GM18867 (cell line): ENCODE results near the gene TIGD1.

Experiments
- ATAC-seq: cut with Tn5 transposase; IDR thresholded peaks from one replicate; pipeline ENCODE4 v1.9.1; 2021; ENCODE audit warnings: mild to moderate bottlenecking, moderate library complexity; ENCODE audit not compliant: unreplicated experiment

TIGD1 gene

DNA sequence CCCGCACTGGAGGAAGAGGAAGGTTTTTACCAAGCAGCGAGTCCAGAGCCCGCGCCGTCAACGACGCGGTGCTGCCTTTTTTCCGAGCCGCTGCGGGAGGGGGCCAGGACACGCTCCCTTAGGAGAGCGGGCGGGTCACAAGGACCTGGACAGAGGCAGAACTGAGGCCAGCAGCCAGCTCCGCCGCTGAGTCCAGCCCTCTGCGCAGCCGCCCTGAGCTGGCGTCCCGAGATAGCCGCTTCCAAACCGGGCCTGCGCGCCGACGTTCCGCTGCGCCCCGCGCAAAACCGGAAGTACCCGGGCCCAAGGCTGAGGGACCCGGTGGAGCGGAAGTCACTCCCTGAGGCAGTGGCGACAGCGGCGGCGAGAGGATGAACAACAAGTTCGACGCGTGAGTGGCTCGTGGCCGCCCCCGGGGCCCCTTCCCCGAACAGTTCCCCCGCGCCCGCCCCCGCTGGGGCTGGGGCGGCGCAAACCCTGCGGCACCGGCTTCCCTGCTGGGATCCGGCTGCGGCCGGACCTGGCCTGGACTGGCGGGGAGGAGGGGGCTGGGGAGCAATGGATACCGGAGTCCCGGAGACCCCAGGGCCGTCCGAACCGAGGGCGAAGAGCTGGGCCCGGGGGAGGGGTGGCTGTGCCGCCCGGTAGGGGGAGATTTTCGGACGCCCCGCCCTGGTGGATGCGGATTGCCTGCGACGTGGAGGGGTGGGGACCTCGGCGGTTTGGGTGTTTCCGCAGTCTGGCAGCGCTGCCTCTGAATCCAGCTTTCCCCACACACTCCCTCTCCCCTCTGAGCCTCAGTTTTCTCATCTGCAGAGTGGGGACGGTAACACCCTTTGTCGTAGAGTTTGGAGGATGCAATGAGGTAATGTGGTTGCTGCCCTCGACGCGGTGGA is at the start of gene TIGD1, which contains the start of gene EIF4E2:
Gene TIGD1, minus strand, starts transcription at position 204 of the 896 bp plus-strand sequence. CDS start 675 bp downstream, outside the sequence.
Gene EIF4E2, plus strand, starts transcription at position 336 of the 896 bp plus-strand sequence. Its CDS starts 36 bp downstream, at position 372.
- ATAC-seq = peak; percentile 94

DNA sequence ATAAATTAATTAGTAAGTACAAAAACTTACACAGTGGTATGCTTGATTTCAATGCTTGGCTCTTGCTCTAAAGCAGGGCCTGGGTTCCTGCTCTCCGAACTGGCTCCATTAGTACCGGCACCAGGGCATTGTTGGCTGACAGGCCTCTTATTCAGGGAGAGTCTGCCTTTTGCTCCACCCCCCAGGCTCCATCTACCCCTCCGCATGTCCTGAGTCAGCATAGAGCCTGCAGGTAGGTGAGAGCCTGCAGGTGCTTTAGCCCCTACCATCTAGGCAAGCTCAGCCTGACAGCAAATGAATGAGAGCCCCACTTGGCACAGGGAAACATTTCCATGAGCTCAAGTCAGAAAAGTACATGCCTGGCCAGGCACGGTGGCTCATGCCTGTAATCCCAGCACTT is 47.9 kb upstream of the TIGD1 start:
- no peak for ATAC-seq

DNA sequence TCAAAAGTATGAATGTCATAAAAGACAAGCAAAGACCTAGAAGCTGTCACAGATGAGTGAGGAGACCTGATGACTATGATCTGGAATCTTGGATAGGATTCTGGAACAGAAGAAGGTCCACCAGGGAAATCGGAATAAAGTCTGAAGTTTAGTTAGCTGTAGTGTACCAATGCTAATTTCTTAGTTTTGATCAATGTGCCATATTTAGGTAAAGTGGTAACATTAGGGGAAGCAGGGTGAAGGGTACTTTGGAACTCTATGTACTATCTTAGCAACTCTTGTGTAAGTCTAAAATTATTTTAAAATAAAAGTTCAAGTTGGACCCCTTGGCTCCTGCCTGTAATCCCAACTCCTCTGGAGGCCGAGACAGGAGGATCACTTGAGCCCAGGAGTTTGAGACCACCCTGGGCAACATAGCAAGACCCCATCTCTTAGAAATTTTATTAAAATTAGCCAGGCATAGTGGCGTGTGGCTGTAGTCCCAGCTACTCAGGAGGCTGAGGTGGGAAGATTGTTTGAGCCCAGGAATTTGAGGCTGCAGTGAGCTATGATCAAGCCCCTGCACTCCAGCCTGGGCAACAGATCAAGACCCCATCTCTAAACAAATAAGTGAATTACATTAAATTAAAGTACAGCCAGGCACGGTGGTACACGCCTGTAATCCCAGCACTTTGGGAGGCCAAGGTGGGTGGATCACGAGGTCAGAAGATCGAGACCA is 47.2 kb upstream of the TIGD1 start:
- no peak for ATAC-seq

DNA sequence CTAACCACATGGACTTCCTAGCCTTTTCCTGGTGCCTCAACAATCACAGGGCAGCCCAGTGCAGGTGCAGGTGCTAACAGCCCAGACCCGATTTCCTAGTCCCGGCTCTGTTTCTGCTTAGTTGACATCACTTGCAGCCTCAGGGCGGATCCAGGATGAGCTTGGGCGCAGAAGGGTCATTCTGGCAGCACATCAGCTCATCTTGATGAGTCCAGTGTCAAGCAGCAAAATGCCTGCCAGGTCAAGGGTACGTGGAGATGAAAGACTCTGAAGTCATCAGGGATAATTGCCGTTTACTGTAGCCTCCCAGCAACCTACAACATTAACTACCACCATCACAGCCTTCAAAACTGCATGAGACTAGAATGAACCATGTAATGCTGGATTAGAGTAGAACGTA is 43.6 kb upstream of the TIGD1 start:
- no peak for ATAC-seq

DNA sequence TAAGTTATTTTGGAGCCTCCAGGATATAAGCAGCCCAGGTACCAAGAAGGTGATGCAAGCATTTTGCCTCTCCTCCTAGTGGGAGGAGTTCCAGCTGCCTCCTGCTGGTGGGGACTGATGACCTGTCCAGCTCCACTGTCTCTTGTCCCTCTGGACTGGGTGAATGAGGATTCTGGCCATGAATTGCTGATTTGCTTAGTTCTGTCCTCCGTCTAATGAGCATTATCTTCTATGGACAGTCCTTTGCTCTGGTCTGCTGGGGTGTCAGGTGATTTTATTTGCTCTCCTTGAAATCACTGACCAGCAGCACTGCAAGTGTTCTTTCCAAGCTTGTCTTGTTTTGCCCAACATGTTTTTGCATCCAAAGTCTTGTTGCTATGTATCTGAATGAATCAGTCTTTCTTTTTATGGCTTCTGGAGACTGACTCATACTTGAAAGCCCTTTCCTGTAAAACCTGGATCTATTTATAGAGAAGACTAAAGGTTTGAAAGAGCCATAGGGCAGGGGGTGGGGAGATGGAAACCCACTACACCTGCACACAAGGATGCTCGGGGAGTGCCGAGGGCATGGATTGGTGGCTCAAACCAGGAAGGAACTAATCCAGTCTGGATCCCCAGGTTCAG is 42.5 kb upstream of the TIGD1 start:
- no peak for ATAC-seq

DNA sequence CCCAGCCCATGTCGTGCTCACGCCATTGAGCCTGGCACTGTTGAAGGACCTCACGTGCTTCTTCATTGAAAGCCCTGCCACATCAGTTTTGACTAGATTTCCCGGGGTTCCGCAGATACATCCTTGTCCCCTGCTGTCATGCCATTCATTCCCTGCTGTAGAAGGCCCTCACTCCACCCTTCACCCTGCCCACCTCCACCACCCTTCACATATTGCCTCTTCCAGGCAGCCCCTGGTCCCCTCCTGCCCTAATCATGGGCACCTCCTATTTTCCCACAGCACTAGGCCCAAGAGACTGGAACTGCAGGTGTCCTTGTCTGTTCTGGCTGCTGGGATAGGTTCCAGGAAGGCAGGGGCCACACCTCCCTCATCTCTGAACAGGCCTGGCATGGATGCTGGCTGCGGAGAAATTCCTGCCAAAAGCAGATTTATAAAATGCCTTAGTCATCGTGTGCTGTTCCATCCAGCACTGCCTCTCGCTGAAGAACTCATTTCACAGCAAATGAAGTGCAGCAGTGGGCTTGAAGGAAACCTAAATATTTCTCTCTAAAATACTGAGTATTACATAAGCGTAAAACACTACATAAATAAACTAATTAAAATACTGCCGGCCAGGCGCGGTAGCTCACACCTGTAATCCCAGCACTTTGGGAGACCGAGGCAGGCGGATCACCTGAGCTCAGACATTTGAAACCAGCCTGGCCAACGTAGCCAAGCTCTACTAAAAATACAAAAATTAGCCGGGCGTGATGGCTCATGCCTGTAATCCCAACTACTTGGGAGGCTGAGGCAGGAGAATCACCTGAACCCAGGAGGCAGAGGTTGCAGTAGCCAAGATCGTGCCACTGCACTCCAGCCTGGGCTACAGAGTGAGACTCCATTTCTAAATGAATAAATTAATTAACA is 38.6 kb upstream of the TIGD1 start:
- no peak for ATAC-seq

DNA sequence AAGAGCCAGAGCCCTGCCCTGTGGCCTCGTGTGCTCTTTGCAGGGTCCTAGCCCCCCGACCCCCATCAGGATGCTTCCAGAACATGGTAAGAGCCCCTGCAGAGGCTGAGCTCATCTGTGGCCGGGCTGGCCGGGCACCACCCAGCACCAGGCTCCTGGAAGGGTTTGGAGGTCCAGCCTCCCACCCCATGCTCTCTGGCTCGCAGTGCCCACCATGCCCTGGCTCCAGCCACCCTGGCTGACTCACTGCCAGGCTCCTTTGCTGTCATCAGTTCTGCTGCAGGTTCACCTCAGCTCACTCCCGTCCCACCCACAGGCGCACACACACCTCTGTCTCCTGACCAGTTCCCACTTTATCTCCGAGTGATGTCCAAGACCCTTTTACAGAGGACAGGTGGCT is 37.7 kb upstream of the TIGD1 start:
- ATAC-seq = no peak

DNA sequence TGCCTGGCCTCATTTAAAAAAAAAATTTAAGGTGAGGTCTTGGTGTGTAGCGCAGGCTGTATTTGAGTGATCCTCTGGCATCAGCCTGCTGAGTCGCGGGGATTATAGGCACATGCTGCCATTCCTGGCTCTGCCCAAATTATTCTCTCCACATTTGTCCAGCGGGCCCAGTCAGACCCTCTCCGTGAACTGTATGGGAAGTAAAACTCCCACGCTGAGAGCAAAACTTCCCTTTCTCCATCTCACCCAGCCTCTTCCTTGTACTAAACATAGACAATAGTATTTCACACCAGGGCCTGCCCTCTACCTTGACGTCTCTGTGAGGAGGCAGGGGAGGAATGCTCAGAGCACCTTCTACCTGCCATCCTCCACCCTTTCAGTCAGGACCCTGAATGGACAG is 37.2 kb upstream of the TIGD1 start:
- ATAC-seq = no peak

DNA sequence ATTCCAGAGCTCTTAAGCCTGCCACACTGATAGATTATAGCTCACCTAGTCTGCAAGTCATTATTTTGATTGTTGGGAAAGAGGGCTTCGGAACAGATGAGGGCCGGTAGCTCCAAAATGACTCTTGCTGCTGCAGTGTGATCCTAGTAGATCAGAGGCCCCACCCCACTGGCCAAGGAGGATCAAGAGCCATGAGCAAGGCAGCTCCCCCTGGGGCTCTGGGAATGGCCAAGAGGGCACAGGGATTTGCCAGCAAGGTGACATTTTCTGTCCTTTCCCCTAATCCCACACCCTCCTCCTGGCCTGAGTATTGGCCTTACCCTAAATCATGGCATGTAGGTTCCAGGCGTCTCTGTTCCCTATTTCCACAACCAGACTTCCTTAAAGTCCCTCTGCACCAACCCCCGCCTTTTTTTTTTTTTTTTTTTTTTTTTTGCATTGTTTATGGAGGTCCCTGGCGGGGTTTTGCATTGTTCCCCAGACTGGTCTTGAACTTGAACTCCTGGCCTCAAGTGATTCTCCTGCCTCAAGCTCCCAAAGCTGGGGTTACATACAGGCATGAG is 36.7 kb upstream of the TIGD1 start:
- ATAC-seq = no peak

DNA sequence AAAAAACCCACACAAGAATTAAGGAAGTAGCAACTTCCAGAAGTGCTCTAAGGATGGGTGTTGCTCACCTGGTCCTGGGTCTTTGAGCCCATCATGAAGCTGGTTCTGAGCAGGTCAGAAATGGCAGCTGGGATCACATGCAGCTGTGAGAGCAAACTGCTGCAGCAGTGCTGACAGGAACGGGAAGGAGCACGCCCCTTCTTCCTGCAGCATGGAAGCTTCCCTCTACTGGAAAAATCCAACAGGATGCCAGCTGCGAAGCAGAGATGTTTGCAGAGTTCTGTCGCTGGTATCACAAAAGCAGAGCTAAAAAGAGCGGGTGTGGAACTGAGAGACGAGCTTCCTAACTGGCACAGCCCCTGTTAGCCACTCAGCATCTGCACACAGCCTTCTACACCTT is 33.9 kb upstream of the TIGD1 start:
- no peak for ATAC-seq

DNA sequence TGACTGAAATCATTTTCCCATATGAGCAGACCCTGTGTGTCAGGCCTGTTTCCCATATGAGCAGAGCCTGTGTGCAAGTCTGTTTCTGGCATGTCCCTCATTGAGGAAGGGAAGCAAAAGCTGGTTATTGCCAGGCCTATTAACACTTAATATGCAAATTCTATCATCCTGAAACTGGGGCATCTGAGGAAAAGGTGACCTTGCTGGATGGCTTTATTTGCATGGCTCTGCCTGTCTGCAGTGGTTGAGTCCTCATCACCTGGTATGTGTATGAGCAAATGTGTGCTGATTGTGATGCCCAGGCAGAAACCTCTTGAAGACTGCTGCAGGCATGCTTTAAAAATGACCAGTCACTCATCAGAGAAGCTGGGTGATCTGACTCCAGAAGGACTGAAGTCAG is 31.4 kb upstream of the TIGD1 start:
- no peak for ATAC-seq

DNA sequence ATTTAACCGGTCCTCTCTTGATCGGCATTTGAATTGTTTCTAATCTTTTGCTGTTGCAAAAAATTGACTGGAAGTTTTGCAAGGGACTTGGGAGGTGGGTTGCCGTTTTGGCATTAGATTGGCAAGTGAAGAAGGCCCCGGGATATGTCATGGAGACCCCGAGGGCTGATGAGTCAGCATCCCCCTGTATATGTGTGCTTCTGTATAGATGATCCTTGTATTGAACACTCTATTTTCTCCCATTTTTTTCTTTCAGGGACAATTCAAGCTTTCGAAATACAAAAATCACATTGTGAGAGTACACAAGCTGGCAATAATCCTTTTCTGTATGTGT is 30.3 kb upstream of the TIGD1 start:
- ATAC-seq = no peak

DNA sequence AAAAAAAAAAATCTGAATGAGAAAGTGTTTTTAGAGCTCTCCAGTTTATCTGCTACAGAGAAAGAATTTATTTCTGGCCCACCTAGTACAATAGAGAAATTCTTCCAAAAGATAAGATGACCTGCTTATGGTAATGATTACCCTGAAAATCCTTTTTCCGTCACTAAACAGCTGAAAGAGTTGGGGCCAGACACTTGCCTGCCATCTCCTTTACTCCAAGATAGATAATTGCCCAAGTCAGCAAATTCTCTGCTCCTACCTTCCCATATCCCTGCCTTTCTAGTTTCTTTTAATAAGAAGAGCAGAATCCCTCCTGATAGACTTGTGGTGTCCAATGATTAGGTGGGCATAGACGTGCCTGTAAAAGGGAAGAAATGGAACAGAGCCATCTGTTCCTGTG is 28.3 kb upstream of the TIGD1 start:
- no peak for ATAC-seq

DNA sequence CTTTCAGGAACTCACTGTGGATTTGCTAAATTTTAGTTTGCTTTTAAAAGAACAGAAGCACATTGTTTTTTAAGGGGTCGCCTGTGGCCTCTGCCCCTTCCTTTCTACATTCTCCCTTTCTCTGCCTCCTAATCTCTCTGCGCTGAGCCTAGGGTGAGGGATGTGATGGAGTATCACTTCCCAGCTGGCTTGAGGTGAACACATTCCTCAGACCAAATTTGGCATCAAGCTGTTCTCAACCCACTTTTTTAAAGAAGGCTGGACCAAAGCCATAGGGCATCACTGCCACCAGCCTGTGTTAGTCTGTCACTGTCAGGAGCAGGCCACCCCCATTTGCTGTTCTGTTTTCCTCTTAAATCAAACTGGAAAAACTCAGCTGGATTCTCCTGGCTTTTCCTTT is 27.5 kb upstream of the TIGD1 start:
- no peak for ATAC-seq

DNA sequence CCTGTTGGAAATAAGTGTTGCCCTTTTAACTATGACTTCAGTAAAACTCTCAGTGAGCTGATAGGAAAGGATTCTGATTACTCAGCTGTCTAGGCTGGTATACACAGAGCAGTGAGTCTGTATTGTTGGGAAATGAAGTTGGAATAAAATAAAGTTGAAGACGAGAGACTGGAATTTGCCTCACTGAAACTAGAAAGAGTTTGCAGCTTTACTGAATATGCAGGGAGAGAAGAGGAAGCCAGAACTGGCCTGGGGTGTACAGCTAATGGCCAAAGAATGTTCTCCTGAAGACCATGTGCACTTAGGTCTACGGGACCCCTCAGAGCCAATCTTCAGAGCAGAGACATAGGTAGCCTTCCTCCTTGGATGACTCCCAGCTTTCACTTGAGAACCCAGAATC is 26.6 kb upstream of the TIGD1 start:
- no peak for ATAC-seq

DNA sequence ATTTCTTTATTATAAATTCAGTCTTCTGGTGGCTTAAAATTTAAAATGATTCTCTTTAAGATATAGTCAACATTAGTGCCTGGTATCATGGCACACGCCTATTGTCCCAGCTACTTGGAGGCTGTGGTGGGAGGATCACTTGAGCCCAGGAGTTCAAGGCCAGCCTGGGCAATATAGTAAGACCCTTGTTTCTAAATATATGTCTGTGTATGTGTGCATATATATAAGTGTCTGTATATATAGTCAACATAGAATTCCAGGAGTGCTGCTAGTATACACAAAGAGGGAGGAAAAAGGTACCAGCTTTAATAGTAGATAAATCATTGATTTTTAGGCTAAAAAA is 25.0 kb upstream of the TIGD1 start:
- no peak for ATAC-seq

DNA sequence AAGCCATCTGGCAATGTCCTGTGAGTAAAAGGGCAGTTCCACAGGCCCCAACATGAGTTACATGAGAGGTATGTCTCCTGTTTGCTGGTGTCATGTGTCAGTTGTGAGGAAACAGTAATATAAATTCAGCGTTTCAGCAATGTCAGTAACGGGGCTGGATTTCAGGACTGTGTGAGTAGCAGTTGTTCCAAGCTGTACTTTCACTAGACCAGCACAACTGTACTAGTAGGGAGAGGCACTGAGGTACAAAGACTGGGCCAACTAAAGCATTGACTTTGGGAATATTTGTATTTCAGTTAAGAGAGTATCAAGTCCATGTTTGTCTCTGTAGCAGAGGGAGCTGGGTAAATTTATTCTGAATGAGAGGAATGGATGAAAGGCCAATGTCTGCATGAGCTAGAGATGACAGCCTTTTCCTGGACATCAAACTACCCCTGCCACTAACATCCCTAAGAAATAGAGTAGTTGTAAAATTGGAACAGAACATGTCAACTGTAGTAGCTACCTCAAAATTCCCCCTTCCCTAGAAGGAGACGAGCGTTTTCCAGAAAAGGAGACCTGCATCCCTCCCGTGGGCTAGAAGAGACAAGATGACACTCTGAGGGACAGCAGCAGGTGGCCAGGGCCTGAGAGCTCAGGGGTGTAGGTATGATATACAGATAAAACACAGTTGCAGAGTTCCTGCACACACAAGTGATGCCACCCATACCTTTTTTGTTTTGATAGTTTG is 24.5 kb upstream of the TIGD1 start:
- ATAC-seq = no peak

DNA sequence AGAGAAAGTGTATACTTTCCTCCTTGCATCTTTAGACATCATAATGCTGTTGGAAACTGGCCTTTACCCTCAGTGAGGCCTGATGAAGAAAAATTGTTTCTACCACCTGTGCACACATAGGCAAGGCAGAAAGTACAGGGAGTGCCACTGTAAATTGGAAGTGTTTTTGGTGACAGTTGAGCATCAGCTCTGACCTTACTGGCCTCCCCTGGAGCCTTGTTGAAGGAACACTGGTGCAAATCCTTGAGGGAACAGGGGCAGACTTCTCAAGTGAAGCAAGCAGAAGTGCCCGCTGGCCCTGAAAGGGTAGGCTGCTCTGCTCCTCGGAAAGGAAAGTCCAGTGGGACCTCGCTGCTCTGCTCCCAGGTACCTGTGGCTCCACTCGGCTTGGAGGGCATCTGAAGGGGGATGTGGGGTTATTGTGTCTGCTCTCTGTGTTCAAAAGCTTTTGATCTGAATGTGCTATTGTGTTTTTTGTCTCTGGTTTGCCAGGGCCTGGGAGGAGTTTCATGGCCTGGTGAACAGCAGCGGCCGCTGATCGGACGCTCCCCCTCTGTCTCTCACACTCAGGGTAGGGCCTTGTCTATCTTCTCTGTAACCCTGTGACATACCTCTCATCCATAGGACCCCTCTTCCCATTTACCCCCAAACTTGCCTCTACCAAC is 23.5 kb upstream of the TIGD1 start:
- no peak for ATAC-seq

DNA sequence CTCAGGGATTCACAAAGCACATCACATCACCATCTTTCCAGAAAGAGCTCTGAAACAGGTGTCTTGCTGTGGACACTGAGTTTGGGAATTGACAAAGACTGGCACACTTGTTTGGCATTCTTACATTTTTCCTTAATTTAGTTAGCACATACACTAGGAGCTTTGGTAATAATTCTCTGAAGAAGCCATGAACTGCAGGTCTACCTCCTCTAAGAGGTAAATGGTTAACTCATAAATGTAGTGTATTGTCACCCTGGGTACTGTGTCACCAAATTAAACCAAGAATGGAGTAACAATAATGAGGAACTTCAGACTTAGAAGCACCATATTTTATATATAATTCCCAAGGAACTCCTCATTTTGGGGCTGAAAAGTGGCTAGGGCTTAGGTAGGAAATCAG is 22.7 kb upstream of the TIGD1 start:
- ATAC-seq = no peak
